GM21825 (cell line): ENCODE measurements around the gene OR5T3.
"Not testable (repeated sequence)": the region's sequence is repeated elsewhere in the genome, so short reads cannot be mapped to it uniquely, and the experiment has no call there.

Experiments used
- ATAC-seq: cut with Tn5 transposase; IDR thresholded peaks from one replicate; pipeline ENCODE4 v1.9.1; 2021; ENCODE audit warnings: mild to moderate bottlenecking, moderate library complexity; ENCODE audit not compliant: unreplicated experiment

The OR5T3 gene

DNA sequence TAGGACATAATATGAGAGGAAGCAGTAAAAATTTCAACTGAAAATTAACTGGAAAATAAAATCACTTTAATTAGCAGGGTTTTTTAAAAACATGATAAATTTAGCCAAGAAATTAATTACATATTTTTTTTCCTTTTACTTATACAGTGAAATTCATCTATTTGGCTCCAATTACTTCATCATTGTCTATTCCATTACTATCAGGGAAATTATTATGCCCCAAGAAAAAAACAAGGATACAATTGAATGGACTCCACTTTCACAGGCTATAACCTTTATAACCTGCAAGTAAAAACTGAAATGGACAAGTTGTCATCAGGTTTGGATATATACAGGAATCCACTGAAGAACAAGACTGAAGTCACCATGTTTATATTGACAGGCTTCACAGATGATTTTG lies at the start of gene OR5T3:
Gene OR5T3 (plus strand): TSS at position 301 of the 400 bp plus-strand sequence. CDS start 0 bp downstream, at position 301.
- ATAC-seq, result no peak

DNA sequence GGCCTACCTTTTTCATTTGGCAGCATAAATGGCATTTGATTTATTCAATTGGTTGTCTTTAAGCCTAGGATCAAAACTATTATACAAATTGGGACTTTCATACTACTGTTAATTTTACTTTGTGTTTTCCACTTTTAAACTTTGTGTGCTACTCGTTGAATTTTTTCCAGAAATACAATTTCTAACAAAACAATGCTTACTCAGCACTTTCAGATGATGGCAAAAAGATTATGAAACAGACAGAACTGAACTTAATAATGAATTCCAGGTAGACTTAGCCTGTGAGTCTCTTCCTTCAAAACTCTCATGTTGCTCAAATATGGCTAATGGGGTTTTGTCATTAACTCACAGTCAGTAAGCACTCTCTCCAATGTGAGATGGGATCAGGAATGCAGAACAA lies 44.3 kb upstream of the OR5T3 start:
- no peak for ATAC-seq

- no peak for ATAC-seq
Measured at GRCh38 chr11:56214537-56214936, 37.5 kb upstream of the OR5T3 start.

- not testable (repeated sequence) for ATAC-seq
Measured at GRCh38 chr11:56219735-56220134, 32.3 kb upstream of the OR5T3 start.

DNA sequence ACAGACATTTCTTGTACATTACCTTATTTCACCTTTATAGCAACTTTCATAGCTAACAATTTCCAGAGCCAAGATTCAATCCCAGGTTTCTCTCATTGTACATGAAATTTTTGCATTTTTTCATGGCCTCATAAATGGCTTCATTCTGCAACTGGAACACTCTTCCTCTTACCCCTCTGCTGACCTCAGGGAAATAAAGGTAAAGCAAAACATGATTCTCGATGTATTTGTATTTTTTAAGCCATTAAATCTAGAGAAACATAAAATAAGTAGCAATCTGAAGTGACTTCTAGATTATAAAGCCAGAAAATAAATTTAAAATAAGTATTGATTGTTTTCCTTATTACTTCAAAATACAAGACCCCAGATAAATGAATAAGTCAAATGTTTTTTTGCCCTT lies 17.9 kb upstream of the OR5T3 start, which contains the start of gene OR5T2:
Gene OR5T2 (minus strand): TSS at position 101 of the 400 bp plus-strand sequence. CDS start 1,193 bp downstream, outside the sequence.
- no peak for ATAC-seq

DNA sequence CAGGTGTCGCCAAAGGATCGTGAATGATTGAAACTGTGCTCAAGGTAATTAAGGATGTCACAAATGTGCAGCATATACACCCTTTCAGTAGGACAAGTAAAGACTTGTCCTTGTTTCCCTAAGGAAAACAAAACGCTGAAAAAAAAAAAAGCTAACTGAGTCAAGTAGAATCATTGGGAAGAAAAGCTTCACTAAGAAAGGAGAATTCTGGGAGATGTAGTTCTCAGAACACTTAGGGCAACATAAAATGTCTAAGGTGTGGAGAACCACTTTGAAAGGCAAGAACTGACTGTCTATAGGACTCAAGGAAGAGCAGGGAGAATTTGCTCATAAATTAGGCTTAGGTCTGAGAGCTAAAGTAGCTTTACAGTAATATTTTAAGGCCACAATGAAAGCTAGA lies 19.0 kb downstream of the OR5T3 start:
- ATAC-seq, result no peak

- ATAC-seq, result no peak
Measured at GRCh38 chr11:56273854-56274253, 21.8 kb downstream of the OR5T3 start, which contains the start of gene OR5T1. Gene OR5T1, plus strand, starts transcription at chr11:56274154. Its CDS starts 1,485 bp downstream, at chr11:56275639.

- no peak for ATAC-seq
Measured at GRCh38 chr11:56292154-56292553, 40.1 kb downstream of the OR5T3 start, which contains the start of gene OR8H1. Gene OR8H1, minus strand, starts transcription at chr11:56292254. Its CDS starts 1,192 bp downstream, at chr11:56291062.

DNA sequence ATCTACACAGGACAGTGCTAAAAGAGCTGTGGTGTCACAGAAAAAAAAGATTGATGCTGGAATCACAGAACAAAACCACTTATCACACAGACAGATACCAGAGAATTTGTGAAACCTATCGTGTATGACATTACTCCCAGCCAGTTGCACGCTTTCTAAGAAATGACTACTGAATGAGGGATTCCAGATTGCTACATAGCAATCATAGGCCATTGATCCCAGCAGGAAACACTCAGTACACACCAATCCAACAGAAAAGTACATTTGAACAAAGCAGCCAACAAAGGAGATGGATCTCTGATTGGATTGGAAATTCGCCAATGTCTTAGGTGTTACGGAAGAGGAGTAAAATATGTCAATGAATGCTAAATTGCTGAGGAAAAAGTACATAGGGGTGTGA lies 44.8 kb downstream of the OR5T3 start:
- ATAC-seq, result no peak
